Aorta (tissue), 5 donors: ENCODE measurements around the gene SLC24A5. TPM values are rescaled to one million over a fixed set of nuclear protein-coding genes. Genes with fewer than 3 reads are reported as not detected.

Experiments
- ATAC-seq: fragments of 200-7000 bp; cut with Tn5 transposase; one replicate; pipeline ENCODE4 v1.9.1; 2022; ENCODE audit warnings: moderate library complexity; ENCODE audit not compliant: low FRiP score
- DNase-seq, 2 donors: peaks; one replicate each; pipeline ENCODE4 v3.0.0-alpha.2; 2020
- H3K27ac ChIP-seq, 2 donors: one replicate each; pipeline ENCODE4 v1.5.1; 2013; ENCODE audit warnings: low read length in 2 of 2, mild to moderate bottlenecking in 2 of 2, moderate library complexity in 2 of 2, control low read depth in 1 of 2, inconsistent platforms in 1 of 2, low read depth in 1 of 2
- H3K27me3 ChIP-seq, 2 donors: one replicate each; pipeline ENCODE4 v1.6.1; 2013; ENCODE audit warnings: control low read depth in 1 of 2, low read length in 1 of 2, mild to moderate bottlenecking in 1 of 2, moderate library complexity in 1 of 2; ENCODE audit not compliant: insufficient read depth in 2 of 2, control insufficient read depth in 1 of 2
- H3K36me3 ChIP-seq, 2 donors: one replicate each; pipeline ENCODE4 v1.6.1; 2013; ENCODE audit warnings: control low read depth in 1 of 2, low read length in 1 of 2, mild to moderate bottlenecking in 1 of 2; ENCODE audit not compliant: insufficient read depth in 2 of 2, control insufficient read depth in 1 of 2
- H3K4me1 ChIP-seq, 2 donors: one replicate each; pipeline ENCODE4 v1.6.1; 2013; ENCODE audit warnings: low read length in 2 of 2, control low read depth in 1 of 2, mild to moderate bottlenecking in 1 of 2, moderate library complexity in 1 of 2; ENCODE audit not compliant: insufficient read depth in 2 of 2, control insufficient read depth in 1 of 2
- H3K4me3 ChIP-seq, 2 donors: one replicate each; pipeline ENCODE4 v1.5.1; 2013; ENCODE audit warnings: low read length in 2 of 2, control low read depth in 1 of 2, mild to moderate bottlenecking in 1 of 2
- H3K9me3 ChIP-seq: one replicate; pipeline ENCODE4 v1.6.1; 2013; ENCODE audit warnings: mild to moderate bottlenecking, low read length; ENCODE audit not compliant: control insufficient read depth
- WGBS, 2 donors: extraction: QIAGEN DNeasy Blood & Tissue Kit; methylation state at CpG; one replicate each; pipeline ENCODE4 v1.1.7; 2013; 5-methylcytosine and 5-hydroxymethylcytosine counted together
- intact Hi-C, 2 donors: fragments of 100-400 bp; cut with DNase I; formaldehyde crosslinking; loops; one replicate each; pipeline versions ENCODE4 v1.14.2 to v1.15.0; 2022
- polyA plus RNA-seq, 2 donors: library from polyadenylated mRNA; stranded (reverse); fragments of 200-250 nt; gene quantifications; one replicate each; pipeline ENCODE4 v1.2.3, GENCODE V29; 2013
- total RNA-seq, 2 donors: library from RNA; stranded (reverse); fragmentation: NEBNext Ultra II Directional; extraction: Animal tissue kit (Norgen Biotek cat#: 25700); gene quantifications; one replicate each; pipeline ENCODE4 v1.2.1, GENCODE V29; 2021
- donor health status: healthy with polysubstance abuse.
- donor health status: Bipolar disorder and iron deficiency.
- donor health status: DM: no; HTN: no; CAD: no.
- donor health status: DM: no; HTN: no; CAD: no.
- donor health status: DM: yes; HTN: yes; CAD: no.

SLC24A5 gene
- total and polyA plus RNA-seq, 4 donors, result 0.41 TPM; not detected in 3

DNA sequence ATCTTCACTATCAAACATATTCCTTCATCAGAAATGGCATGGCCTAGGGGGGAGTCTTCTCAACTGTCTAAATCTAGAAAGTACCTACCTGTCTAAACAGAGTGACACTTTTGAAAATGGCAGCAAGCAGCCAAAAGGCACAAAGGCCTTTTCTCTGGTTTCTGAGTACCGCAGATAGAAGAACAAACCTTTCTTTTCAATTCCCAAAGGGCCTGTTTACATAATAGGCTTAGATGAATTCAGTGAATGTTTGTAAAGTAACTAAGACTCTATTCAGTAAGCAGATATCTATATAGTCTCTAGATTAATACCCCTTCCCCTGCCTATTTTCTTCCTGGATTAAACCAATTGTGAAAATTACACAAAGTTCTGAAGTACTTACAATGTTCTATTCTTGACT is 50.2 kb downstream of the SLC24A5 start:
- H3K27ac ChIP-seq, result no peak overlapping the region
- ATAC-seq (no peak), DNase-seq (no peak)
- no peaks in the 10 kb centered on the region for H3K36me3 ChIP-seq
- no peak overlapping the region for H3K4me3 ChIP-seq
- no peaks in the 10 kb centered on the region for H3K9me3 ChIP-seq
- intact Hi-C loops, result loop anchor here in 1 of 2 donors (10.0 kb wide), 1 partner anchor 164 kb away; the partner anchor contains the start of gene DUT
- WGBS, 2 donors, result 90 to 94% methylated on average over 1 of the region's 1 CpG
- H3K27me3 ChIP-seq, result no peaks in the 10 kb centered on the region
- no peaks in the 10 kb centered on the region for H3K4me1 ChIP-seq

DNA sequence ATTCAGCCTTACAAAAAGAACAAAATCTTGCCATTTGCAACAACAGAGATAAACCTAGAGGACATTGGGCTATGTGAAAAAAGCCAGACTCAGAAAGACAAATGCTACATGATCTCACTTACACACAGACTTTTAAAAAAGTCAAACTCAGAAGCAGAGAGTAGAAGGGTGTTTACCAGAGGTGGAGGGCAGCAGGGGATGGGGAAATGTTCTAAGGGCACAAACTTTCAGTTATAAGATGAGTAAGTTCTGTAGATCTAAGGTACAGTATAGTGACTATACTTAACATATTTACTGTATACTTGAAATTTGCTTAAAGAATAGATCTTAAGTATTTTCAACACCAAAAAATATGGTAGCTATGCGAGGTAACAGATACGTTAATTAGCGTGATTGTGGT is 54.3 kb downstream of the SLC24A5 start:
- WGBS, 2 donors, result 94 to 99% methylated on average over 3 of the region's 3 CpGs
- Histone ChIP-seq H3K27me3 (no peaks in the 10 kb centered on the region), H3K9me3 (no peaks in the 10 kb centered on the region), H3K36me3 (no peaks in the 10 kb centered on the region), H3K4me1 (no peaks in the 10 kb centered on the region), H3K27ac (peak overlapping the region; percentile 14 to 28), H3K4me3 (no peak overlapping the region)
- DNase-seq, result no peak
- intact Hi-C loops, result loop anchor here in 1 of 2 donors (5.0 to 10.0 kb wide), 2 partner anchors 47 to 160 kb away; partner anchors contain the start of gene DUT
- ATAC-seq, result no peak

DNA sequence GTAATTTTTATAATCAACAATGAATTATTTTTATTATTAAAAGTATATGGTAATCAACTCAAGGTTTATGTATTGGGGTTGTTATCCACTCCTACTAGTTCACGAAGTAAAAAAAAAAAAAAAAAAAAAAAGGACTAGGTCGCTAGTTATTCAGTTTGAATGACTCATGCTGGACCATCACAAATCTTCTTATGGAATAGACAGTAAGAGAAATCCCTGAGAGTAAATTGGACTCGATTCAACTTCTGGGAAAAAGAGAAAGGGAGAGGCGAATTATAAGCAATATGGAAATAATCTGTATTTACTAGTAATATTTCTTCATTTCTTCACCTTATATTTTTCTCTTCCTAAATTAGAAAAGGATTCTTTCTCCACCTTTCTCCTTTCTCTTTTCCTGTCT is 55.3 kb downstream of the SLC24A5 start:
- no peaks in the 10 kb centered on the region for H3K36me3 ChIP-seq
- 60 to 66% methylated on average over 4 of the region's 4 CpGs for WGBS, 2 donors
- H3K4me3 ChIP-seq, result peak overlapping the region in 1 of 2 donors; percentile 88
- no peaks in the 10 kb centered on the region for H3K27me3 ChIP-seq
- intact Hi-C loops, result loop anchor here in 1 of 2 donors (5.0 to 10.0 kb wide), 2 partner anchors 46 to 159 kb away; partner anchors contain the start of gene DUT
- ATAC-seq (no peak), DNase-seq (no peak)
- H3K4me1 ChIP-seq, result no peaks in the 10 kb centered on the region
- no peaks in the 10 kb centered on the region for H3K9me3 ChIP-seq
- H3K27ac ChIP-seq, result peak overlapping the region in 1 of 2 donors; percentile 80

DNA sequence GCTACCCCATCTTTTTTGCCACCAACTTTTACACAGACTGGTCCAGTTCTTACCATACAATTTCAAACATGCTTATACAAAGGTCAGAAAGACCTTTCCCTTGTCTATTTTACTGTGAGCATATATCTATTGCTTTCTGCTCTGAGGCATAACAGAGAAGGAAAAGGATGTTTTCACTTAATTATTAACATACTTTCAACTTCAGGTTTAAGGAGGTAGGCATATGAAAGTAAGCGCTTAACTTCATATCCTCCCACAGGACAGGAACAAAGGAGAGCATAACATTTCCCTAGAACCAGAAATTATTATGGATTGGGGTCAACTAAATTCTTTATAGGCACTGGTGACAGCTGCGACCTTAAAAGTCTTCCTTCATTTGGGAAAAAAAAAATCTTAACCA is 56.2 kb downstream of the SLC24A5 start:
- ATAC-seq, result no peak
- WGBS, 2 donors, result 43 to 49% methylated on average over 2 of the region's 2 CpGs

DNA sequence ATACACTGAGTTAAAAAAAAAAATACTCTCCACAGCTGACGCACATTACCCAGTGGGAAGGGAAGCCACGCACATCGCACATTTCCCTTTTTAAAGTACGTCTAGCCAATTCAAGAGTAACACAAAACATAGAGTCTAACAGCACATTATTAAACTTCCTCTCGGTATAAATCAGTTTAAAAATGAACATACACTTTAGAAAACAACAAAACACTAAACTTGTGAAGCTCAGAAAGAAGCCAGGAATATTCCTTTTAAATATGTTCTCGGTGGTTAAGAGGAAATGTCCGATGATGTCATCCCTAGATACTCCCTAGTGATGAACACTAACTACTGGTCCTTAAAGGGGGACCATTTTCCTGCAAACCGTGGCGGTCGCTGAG is 56.6 kb downstream of the SLC24A5 start:
- intact Hi-C loops, result loop anchor here in 1 of 2 donors (5.0 to 10.0 kb wide), 2 partner anchors 45 to 157 kb away; partner anchors contain the start of gene DUT
- H3K4me1 ChIP-seq, result no peaks in the 10 kb centered on the region
- no peaks in the 10 kb centered on the region for H3K9me3 ChIP-seq
- no peaks in the 10 kb centered on the region for H3K27me3 ChIP-seq
- DNase-seq (no peak), ATAC-seq (peak; percentile 89)
- H3K4me3 ChIP-seq, result peak overlapping the region; percentile 65 to 88
- no peaks in the 10 kb centered on the region for H3K36me3 ChIP-seq
- WGBS, 2 donors, result 0 to 1% methylated on average over 10 of the region's 10 CpGs
- peak overlapping the region; percentile 84 to 88 for H3K27ac ChIP-seq

More for the DNA sequence above, 56.2 kb downstream of the SLC24A5 start:
- H3K36me3 ChIP-seq, result no peaks in the 10 kb centered on the region
- peak overlapping the region; percentile 80 to 90 for H3K27ac ChIP-seq
- H3K27me3 ChIP-seq, result no peaks in the 10 kb centered on the region
- H3K4me3 ChIP-seq, result peak overlapping the region; percentile 65 to 88
- DNase-seq, result no peak
- intact Hi-C loops, result loop anchor here in 1 of 2 donors (5.0 to 10.0 kb wide), 2 partner anchors 45 to 158 kb away; partner anchors contain the start of gene DUT
- H3K4me1 ChIP-seq, result no peaks in the 10 kb centered on the region
- H3K9me3 ChIP-seq, result no peaks in the 10 kb centered on the region

DNA sequence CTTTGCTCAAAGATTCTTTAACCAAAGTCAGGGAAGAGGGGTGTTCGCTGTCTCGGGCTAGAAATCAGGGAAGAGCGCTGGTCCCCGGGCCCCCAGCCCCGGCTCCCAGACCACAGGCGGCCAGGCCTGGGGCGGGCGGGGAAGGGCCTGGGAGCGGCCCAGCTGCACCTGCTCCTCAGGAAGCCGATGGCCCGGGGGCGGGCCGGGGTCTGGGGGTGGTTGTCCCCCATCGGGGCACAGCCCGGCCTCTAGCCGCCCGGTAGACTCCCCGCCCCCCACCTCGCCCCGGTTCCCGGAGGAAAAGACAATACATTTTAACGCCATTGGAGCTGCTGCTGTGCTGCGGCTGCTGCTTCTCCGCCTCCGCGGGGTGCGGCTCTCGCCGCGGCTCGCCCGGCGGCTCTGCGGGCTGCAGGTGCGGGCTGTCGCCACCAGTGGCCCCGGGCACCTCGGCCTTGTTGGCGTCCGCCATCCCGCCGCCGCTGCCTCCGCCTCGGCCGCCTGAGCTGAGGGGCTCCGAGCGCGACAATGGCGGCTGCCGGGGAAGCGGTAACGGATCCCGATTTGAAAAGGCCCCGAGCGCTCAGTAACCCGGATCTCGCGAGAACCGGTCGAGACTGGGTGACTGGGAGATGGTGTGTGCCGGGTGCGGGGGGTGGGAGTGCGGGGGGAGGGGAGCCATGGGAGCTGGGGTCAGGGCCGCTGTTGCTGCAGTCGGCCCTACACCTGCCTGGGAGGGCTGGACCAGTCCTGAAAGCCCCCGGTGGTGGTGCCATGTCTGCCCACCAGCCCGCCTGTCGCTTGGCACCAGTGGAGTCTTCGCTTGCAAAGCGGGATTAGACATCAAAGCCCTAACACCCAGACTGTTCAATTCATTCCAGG is 57.2 kb downstream of the SLC24A5 start, which contains the start of gene MYEF2:
Gene MYEF2 (minus strand): TSS at position 530 of the 882 bp plus-strand sequence. CDS start 58 bp downstream, at position 472.
- 2% methylated on average over 62 to 71 of the region's 71 CpGs for WGBS, 2 donors
- peak; percentile 84 to 92 for DNase-seq
- peak; percentile 89 for ATAC-seq
- no peaks in the 10 kb centered on the region for H3K27me3 ChIP-seq
- no peaks in the 10 kb centered on the region for H3K9me3 ChIP-seq
- H3K27ac ChIP-seq, result peak within 1 kb of the TSS; percentile 84 to 88
- H3K4me3 ChIP-seq, result peak within 1 kb of the TSS; percentile 65 to 88
- intact Hi-C loops, result loop anchor here in 1 of 2 donors (5.0 to 10.0 kb wide), 2 partner anchors 44 to 157 kb away; partner anchors contain the start of gene DUT
- H3K4me1 ChIP-seq, result no peaks in the 10 kb centered on the region
- no peaks in the 10 kb centered on the region for H3K36me3 ChIP-seq

DNA sequence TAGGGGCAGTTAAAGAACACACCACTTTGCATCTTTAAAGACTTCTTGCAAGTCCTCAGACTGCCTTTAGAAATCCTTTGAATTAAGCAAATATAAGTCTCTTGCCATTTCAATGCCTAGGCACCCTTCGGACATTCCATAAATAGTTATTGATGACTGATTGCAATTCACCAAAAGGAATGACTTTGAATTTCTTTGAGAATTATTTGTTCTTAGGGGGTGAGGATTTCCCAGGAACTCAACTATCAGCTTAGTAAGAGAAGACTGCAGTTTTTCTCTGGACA is 57.8 kb downstream of the SLC24A5 start:
- Histone ChIP-seq H3K4me1 (no peaks in the 10 kb centered on the region), H3K9me3 (no peaks in the 10 kb centered on the region), H3K4me3 (peak overlapping the region in 1 of 2 donors; percentile 88), H3K36me3 (no peaks in the 10 kb centered on the region), H3K27me3 (no peaks in the 10 kb centered on the region), H3K27ac (no peak overlapping the region)
- intact Hi-C loops, result loop anchor here in 1 of 2 donors (5.0 to 10.0 kb wide), 2 partner anchors 44 to 156 kb away; partner anchors contain the start of gene DUT
- DNase-seq (no peak), ATAC-seq (no peak)
- WGBS, 2 donors, result 80 to 81% methylated on average over 1 of the region's 1 CpG

DNA sequence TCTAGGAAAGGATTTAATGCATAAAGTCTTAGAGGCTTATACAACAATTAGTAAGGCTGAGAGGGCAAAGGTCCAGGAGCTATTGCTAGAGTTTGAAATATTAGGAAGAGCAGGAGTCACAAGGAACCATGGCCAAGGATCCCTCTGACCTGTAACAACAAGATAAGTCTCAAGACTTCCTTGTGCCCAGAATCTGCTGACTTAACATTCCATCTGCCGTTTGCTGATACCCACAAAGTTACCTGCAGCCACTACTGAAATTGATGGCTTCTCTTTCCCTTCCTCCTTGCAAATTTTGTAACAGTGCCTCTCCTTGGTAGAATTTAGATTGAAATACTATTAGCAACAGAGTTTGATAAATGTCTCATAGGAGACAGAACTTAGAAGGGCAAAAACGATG is 62.0 kb downstream of the SLC24A5 start:
- no peak overlapping the region for H3K4me3 ChIP-seq
- intact Hi-C loops, result no loop called here
- H3K27me3 ChIP-seq, result no peaks in the 10 kb centered on the region
- no peak for ATAC-seq
- H3K27ac ChIP-seq, result no peak overlapping the region
- no peaks in the 10 kb centered on the region for H3K9me3 ChIP-seq
- no peaks in the 10 kb centered on the region for H3K36me3 ChIP-seq
- no peak for DNase-seq
- 70 to 75% methylated on average over 2 of the region's 2 CpGs for WGBS, 2 donors
- no peaks in the 10 kb centered on the region for H3K4me1 ChIP-seq
